ENCODE results near the gene LENG1.
"Not testable (repeated sequence)": the region's sequence is repeated elsewhere in the genome, so short reads cannot be mapped to it uniquely, and the experiment has no call there.

Gene LENG1

DNA sequence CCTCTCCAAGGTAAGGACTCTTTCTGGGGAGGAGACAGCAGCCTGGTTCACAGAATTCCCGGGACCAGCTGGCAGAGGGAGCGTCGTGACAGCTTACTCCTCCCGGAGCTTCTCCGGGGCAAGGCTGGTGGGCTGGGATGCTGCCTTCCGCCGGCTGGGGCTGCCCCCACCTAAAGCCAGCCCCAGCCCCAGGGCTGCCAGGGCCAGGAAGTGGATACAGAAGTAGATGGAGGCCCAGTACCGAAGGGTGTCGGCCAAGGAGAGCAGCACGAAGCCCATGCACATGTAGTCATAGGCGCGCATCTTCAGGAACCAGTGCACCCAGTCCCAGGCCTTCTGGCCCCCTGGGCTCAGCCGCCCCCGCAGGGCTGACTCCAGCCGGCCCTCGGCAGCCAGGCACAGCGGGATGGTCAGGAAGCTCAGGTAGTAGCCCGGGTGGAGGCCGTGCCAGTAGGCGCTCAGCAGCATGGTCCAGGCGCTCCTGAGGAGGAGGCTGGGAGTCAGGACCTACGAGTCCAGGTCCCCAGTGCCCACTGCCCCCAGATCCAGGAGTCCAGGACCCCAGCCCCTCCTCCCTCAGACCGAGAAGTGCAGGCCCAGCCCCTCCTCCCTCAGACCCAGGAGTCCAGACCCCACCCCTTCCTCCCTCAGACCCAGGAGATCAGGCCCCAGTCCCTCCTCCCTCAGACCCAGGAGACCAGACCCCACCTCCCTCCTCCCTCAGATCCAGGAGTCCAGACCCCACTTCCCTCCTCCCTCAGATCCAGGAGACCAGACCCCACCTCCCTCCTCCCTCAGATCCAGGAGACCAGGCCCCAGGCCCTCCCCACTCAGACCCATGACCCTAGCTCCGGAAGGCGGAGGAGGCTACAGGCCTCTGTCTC is 14.7 kb upstream of the LENG1 start:
- TF ChIP-seq GABPA (IDR thresholded peaks at IDR 0.05; ENCODE audit: low read depth) = no peak
- TF ChIP-seq, protein P1, sequence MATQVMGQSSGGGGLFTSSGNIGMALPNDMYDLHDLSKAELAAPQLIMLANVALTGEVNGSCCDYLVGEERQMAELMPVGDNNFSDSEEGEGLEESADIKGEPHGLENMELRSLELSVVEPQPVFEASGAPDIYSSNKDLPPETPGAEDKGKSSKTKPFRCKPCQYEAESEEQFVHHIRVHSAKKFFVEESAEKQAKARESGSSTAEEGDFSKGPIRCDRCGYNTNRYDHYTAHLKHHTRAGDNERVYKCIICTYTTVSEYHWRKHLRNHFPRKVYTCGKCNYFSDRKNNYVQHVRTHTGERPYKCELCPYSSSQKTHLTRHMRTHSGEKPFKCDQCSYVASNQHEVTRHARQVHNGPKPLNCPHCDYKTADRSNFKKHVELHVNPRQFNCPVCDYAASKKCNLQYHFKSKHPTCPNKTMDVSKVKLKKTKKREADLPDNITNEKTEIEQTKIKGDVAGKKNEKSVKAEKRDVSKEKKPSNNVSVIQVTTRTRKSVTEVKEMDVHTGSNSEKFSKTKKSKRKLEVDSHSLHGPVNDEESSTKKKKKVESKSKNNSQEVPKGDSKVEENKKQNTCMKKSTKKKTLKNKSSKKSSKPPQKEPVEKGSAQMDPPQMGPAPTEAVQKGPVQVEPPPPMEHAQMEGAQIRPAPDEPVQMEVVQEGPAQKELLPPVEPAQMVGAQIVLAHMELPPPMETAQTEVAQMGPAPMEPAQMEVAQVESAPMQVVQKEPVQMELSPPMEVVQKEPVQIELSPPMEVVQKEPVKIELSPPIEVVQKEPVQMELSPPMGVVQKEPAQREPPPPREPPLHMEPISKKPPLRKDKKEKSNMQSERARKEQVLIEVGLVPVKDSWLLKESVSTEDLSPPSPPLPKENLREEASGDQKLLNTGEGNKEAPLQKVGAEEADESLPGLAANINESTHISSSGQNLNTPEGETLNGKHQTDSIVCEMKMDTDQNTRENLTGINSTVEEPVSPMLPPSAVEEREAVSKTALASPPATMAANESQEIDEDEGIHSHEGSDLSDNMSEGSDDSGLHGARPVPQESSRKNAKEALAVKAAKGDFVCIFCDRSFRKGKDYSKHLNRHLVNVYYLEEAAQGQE (IDR thresholded peaks at IDR 0.05; ENCODE audit: insufficient replicate concordance, low read depth) = no peak
- no peak; the same call in 1 of the 2 replicates for TF ChIP-seq POLR2AphosphoS5 (IDR thresholded peaks at IDR 0.05; ENCODE audit: low read depth)
- no peak for TF ChIP-seq SPI1 (IDR thresholded peaks at IDR 0.05; ENCODE audit: borderline replicate concordance, low read depth)
- TF ChIP-seq, protein P2, sequence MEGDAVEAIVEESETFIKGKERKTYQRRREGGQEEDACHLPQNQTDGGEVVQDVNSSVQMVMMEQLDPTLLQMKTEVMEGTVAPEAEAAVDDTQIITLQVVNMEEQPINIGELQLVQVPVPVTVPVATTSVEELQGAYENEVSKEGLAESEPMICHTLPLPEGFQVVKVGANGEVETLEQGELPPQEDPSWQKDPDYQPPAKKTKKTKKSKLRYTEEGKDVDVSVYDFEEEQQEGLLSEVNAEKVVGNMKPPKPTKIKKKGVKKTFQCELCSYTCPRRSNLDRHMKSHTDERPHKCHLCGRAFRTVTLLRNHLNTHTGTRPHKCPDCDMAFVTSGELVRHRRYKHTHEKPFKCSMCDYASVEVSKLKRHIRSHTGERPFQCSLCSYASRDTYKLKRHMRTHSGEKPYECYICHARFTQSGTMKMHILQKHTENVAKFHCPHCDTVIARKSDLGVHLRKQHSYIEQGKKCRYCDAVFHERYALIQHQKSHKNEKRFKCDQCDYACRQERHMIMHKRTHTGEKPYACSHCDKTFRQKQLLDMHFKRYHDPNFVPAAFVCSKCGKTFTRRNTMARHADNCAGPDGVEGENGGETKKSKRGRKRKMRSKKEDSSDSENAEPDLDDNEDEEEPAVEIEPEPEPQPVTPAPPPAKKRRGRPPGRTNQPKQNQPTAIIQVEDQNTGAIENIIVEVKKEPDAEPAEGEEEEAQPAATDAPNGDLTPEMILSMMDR (IDR thresholded peaks at IDR 0.05; ENCODE audit: insufficient read depth, low read length) = no peak
- no peak overlapping the region for H3K4me3 ChIP-seq (replicated peaks; ENCODE audit: insufficient read depth, low read length)
- H3K27me3 ChIP-seq (ENCODE audit: insufficient read depth, poor library complexity, severe bottlenecking) = no peaks in the 10 kb centered on the region
- DNase-seq (ENCODE audit: low read depth in 1 of 2, low spot score in 1 of 2) = no peak
- no peak overlapping the region for H3K27ac ChIP-seq (replicated peaks)

DNA sequence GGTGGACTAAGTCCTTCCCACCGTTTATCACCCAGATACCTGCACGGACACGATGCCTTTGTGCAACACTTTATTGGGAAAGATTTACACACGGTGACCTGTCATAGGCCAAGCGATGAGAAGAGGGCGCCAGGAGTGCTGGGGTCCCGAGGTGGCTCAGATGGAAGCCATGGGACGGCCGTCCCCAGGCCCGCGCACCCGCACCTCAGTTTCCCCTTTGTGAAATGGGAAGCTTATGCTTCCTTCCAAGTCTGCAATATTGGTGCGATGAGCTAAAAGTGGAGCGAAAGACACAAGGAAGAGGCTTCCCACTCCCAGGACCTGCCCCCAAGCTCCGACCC is 13.8 kb upstream of the LENG1 start:
- no peak overlapping the region for H3K4me3 ChIP-seq (replicated peaks; ENCODE audit: insufficient read depth, low read length)

DNA sequence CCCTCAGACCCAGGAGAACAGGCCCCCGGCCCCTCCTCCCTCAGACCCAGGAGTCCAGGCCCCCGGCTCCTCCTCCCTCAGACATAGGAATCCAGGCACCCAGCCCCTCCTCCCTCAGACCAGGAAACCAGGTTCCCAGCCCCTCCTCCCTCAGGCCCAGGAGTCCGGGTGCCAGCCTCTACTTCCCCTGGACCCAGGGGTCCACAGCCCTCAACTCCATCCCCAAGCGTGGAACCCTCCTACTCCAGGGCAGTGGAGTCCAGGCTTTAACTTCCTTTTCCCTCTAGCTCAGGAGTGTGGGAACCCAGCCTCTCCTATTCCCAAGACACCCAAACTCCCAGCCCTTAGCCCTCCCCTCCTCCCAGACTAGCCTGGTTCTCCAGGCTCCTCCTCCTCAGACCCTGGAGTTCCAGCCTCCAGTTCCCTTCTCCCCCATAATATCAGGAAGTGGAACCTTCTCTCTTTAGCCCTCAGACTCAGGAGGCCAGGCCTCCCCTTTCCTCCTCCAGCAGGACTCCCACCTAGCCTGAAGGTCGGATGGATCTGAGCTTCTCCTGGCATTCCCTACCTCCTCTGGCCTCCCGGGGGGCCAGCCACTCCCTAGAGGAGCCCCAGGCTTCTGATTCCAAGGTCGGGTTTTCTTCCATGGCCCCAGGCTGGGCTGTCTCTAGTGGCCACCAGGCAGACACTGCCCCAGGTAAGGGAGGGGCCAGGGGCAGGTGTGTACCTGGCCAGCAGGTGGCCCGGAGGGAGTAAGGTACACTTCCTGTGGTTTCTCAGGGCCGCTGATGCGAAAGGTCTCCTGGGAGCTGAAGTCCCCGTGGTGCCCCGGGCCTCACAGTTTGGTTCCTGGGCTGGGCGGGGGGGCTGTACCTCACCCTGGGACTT is 13.2 kb upstream of the LENG1 start, which contains the start of gene TMC4:
Gene TMC4 (minus strand): TSS at position 690 of the 888 bp plus-strand sequence. CDS start 43 bp downstream, at position 647.
- H3K27me3 ChIP-seq (ENCODE audit: insufficient read depth, poor library complexity, severe bottlenecking) = no peaks in the 10 kb centered on the region
- TF ChIP-seq, protein P2 (IDR thresholded peaks at IDR 0.05; ENCODE audit: insufficient read depth, low read length) = no peak
- TF ChIP-seq SPI1 (IDR thresholded peaks at IDR 0.05; ENCODE audit: borderline replicate concordance, low read depth) = peak; percentile 14; the same call in 1 of the 2 replicates
- no peak for DNase-seq (ENCODE audit: low read depth in 1 of 2, low spot score in 1 of 2)
- H3K27ac ChIP-seq (replicated peaks) = no peak within 1 kb of the TSS
- H3K4me3 ChIP-seq (replicated peaks; ENCODE audit: insufficient read depth, low read length) = no peak within 1 kb of the TSS

More for the DNA sequence above, 13.8 kb upstream of the LENG1 start:
- no peak for TF ChIP-seq SPI1 (IDR thresholded peaks at IDR 0.05; ENCODE audit: borderline replicate concordance, low read depth)
- TF ChIP-seq, protein P1 (IDR thresholded peaks at IDR 0.05; ENCODE audit: insufficient replicate concordance, low read depth) = no peak
- TF ChIP-seq, protein P2 (IDR thresholded peaks at IDR 0.05; ENCODE audit: insufficient read depth, low read length) = no peak
- no peak for TF ChIP-seq POLR2AphosphoS5 (IDR thresholded peaks at IDR 0.05; ENCODE audit: low read depth)
- TF ChIP-seq GABPA (IDR thresholded peaks at IDR 0.05; ENCODE audit: low read depth) = no peak
- Histone ChIP-seq H3K27ac (replicated peaks) (no peak overlapping the region), H3K27me3 (ENCODE audit: insufficient read depth, poor library complexity, severe bottlenecking) (no peaks in the 10 kb centered on the region)
- DNase-seq (ENCODE audit: low read depth in 1 of 2, low spot score in 1 of 2) = no peak

DNA sequence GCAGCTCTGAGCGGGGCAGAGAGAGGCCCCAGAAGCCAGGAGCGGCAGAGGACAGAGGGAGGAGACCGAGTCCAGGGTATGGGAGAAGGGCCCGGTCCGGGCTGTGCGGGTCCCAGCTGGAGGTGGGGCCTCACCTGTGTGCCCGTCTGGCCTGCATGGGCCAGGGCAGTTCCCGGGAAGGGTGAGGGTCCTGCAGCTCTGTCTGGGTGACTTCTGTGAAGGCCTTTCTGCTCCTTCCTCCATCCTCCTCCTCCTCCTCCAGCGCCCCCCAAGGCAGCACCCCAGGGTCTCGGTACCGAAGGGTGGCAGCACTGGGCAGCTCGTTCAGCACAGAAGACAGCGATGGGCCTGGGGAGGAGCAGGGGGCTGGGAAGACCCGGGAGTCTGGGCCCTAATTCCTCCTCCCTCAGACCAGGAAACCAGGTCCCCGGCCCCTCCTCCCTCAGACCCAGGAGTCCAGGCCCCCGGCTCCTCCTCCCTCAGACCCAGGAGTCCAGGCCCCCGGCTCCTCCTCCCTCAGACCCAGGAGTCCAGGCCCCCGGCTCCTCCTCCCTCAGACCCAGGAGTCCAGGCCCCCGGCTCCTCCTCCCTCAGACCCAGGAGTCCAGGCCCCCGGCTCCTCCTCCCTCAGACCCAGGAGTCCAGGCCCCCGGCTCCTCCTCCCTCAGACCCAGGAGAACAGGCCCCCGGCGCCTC is 12.4 kb upstream of the LENG1 start:
- not testable (repeated sequence) for H3K4me3 ChIP-seq (replicated peaks; ENCODE audit: insufficient read depth, low read length); H3K27ac ChIP-seq (replicated peaks); H3K27me3 ChIP-seq (ENCODE audit: insufficient read depth, poor library complexity, severe bottlenecking); DNase-seq (ENCODE audit: low read depth in 1 of 2, low spot score in 1 of 2)

All from HL-60 (cell line).